ENCODE measurements around the gene EBLN2. TPM values are rescaled to one million over a fixed set of nuclear protein-coding genes. Genes with fewer than 3 reads are reported as not detected.

The EBLN2 gene

GRCh38 chr3:73110530-73110929 is 49.1 kb downstream of the EBLN2 start:
- H3K36me3 ChIP-seq (ENCODE audit: insufficient read depth, low read length): no peaks in the 10 kb centered on the region
- H3K4me2 ChIP-seq (ENCODE audit: low read length): no peak overlapping the region
- no peak overlapping the region for H3K4me3 ChIP-seq (ENCODE audit: low read length)
- H3K9ac ChIP-seq (ENCODE audit: low read depth, low read length): no peak overlapping the region
- peaks cover 7% of the 10 kb centered on the region for H3K27me3 ChIP-seq (ENCODE audit: control insufficient read depth, insufficient read depth, low read length)
- H3K9me3 ChIP-seq (replicated peaks; ENCODE audit: low read length): no peaks in the 10 kb centered on the region
- no peaks in the 10 kb centered on the region for H3K4me1 ChIP-seq (ENCODE audit: control insufficient read depth, insufficient read depth, low read length)

Small RNA genes within 50 kb of the gene (small RNA-seq; reads per million reads assigned to genes)
- gene RNU2-64P: 29.4 reads per million, percentile 95 among the genes with 10 or more reads in this experiment
- not detected for gene RNU6-557P
- 0.28 reads per million for gene RNU7-19P
